HG02610 (cell line): ENCODE measurements around the gene HSFX4.
"Not testable (repeated sequence)": the region's sequence is repeated elsewhere in the genome, so short reads cannot be mapped to it uniquely, and the experiment has no call there.

ENCODE experiments used
- ATAC-seq: cut with Tn5 transposase; IDR thresholded peaks from one replicate; pipeline ENCODE4 v1.9.1; 2021; ENCODE audit warnings: mild to moderate bottlenecking, moderate library complexity; ENCODE audit not compliant: unreplicated experiment

HSFX4 gene

DNA sequence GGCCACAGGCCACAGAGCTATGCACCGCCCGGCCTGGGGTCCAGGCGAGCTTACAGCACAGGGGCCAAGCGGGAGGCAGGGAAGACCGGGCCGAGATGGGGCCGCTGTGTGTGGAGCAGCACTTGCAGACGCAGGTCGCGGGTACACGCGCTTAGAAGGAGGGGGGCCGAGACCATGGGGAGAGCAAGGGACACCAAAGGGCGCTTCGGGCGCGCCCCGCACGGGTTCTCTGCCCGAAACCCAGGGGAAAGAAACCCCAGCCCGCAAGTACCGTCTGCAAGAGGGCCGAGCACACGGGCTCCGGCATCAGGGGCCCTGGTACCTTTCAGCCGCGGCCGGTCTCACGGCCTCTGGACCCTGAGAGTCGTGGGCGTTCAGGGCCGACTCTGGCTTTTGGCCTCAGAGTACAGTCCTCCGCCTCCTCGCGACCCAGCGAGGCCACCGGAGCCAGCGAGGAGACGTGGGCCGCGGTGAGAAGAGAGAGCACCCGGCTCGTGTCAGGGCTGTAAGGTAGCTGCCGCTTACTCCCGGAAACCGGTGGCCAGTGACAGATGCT, 8.6 kb downstream of the HSFX4 start:
- no peak for ATAC-seq

DNA sequence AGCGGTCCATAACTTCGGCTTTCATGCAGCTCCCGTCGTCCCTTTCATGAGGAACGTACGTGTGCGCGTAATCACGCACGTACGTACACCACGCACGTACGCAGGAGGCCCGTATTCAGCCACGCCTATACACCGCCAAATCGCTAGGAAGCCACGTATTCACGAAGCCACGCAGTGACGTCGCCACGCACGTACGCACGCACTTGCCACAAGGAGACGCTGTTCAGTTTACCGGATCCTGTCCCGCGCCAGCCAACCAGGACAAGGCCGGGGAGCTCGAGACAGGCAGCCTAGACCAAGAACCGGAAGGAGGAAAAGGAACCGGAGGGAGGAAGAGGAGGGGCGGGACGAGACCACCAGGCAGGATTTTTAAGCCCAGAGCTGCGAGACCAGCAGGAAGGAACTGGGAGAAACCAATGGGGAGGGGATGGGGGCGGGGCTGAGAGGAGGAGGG, 9.1 kb downstream of the HSFX4 start, which contains the start of gene EOLA2:
Gene EOLA2, minus strand, starts transcription at position 65 of the 454 bp plus-strand sequence. CDS start 4,617 bp downstream, outside the sequence.
- ATAC-seq = peak; percentile 72

DNA sequence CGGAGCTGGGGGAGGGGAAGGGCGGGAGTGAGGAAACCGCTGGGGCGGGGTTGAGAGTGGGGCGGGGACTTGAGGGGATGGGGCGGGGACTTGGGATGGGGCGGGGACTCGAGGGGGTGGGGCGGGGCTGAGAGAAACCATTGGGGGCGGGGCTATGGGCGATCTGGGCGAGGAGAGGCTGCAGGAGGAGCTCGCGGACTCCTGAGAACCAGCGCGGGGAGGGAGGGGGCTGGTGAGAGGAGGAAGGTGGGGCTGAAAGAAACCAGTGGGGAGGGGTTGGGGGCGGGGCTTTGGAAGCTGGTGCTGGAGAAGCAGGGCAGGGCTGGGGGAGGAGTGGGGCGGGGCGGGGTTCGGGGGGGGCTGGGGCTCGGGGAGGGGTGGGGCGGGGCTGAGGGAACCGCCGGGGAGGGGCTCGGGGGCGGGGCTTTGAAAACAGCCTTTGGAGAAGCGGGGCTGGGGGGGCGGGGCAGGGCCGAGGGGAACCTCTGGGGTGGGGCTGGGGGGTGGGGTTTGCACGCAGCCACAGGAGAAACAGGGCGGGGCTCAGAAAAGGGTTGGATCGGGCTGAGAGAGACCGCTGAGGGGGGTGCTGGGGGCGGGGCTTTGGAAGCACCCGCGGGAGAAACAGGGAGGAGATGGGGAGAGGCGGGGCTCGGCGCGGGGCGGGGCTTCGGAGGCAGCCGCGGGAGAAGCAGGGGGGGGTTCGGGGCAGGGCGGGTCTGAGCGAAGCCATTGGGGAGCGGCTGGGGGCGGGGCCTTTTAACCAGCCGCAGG, 9.7 kb downstream of the HSFX4 start:
- ATAC-seq = peak; percentile 7

DNA sequence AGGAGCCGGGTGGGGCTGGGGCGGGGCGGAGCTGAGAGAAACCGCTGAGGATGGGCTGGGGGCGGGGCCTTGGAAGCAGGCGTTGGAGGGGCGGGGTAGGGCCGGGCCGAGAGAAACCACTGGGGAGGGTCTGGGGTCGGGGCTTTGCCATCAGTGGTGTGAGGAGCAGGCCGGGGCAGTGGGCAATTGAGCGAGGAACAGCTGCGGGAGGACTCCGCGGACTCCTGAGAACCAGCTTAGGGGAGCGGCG, 10.2 kb downstream of the HSFX4 start:
- ATAC-seq = peak; percentile 7

DNA sequence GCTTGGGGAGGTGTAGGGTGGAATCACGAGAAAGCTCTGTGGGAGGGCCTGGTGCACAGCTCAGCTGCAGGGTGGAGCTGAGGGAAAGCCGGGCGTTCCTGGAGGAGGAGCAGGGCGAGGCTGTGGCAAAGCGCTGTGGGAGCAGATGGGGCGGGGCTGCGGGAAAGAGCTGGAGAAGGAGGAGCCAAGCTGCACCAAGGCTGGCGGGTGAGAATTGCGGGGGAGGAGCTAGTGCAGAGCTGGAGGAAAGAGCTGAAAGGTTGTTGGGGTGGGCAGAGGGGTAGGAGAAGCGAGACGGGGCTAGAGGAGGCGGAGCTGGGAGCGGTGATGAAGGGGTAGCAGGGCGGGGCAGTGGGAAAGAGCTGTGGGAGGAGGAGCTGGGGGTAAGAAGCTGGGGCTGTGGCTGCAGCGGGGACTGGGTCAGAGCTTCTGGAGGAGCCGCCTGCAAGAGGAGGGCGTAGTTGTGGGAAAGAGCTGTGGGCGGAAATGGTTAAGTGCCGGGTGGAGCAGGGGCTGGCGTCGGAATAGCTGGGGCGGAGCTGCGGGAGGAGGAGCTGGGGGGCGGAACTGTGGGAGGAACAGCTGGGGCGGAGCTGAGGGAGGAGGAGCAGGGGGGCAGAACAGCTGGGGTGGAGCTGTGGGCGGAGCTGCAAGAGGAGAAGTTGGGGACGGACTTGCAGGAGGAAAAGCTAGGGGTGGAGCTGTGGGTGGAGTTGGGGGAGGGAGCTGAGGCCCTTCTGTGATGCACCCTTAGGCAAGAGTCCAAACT, 10.7 kb downstream of the HSFX4 start:
- ATAC-seq = peak; percentile 44

DNA sequence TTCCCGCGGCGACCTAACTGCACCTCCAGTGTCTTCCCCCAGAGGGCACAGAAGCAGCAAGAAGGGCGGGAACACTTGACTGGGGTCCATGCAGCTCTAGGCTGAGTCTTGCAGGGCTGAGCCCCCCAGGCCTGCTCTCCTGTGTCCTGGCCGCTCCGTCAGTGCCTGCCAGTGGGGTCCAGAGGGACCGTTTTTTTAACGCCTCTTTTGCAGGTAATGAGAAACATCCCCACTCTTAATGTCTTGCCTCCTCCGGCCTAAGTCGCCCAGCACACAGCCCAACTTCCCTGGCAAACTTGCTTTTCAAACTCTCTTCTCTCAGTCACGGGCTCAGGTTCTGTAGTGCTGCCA, 11.3 kb downstream of the HSFX4 start:
- not testable (repeated sequence) for ATAC-seq

DNA sequence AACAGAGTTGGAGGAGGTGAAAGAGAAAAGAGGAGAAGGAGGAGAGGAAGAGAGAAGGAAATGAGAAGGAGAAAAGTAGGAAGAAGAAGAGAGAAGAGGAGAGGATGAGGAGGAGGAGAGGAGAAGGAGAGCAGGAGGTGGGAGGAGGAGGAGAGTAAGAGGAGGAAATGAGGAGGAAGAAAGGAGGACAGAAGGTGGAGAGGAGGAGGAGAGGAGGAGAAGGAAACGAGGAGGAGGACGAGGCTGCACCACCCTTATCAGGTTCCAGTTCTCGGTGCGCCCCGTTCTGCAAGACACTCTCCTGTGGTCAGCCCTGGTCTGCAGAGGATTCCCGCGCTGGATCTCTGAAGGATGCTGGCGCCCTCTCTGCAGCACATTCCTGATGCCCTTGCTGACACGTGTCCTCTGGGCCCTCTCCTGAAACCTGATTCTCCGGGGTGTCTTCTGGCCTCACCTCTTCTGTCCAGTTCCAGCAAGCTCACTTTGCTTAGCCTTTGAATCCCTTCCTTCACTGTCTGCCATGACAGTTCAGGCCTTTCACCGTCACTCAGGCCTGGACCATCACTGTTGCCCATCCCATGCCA, 15.8 kb downstream of the HSFX4 start:
- ATAC-seq = not testable (repeated sequence)

DNA sequence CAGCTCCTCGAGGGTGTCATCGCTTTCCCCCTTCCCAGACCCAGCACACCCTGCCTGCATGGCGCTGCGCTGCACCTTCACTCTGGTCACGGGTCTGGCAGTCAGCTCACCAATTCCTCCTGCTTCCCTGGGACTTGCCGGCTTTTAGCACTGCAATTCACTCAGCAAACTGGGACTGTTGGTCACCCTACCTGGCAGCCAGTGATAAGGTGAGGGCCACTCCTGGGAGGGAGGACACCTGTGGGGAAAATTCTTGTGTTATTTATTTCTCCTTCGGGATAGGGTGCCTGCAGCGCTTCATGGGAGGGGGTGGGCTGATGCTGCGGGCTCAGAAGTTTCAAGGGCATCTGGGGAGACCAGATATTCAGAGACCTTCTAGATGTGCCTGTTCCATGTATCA, 16.4 kb downstream of the HSFX4 start:
- not testable (repeated sequence) for ATAC-seq

DNA sequence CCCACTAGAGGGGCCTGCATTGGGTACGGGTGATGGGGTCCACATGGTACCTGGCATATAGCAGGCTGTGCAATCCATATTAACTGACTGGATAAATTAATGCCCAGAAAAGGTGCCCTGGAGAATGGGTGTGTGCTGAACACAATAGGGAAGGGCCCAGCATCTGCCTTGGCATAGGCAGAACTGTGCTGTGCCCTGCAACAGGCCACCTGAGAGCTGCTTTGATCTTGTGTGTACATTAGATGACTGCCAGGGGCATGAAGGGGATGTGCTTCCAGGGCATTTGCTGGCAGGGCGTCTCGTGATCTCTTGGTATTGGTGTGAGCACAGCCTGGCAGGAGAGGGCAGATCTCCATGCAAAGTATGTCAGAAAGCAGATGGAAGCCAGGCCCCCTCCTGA, 17.6 kb downstream of the HSFX4 start:
- ATAC-seq = not testable (repeated sequence)

DNA sequence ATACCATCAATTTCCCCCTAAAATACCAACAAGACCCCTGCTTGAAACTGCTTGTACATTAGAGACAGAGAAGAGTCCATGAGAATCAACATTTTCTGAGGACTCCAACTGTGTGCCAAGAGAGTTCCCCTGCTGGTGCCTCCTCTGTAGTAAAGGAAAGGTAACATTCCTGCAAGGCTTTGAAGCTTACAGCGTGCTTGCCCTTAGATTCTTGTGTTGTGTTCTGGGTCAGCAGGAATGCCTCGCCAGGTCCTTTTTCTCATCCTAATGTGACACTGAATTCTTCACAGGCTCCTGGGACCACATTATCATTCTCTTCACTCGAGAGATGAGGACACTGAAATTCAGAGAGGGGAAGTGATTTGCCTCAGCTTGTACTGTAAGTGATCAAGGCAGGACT, 18.6 kb downstream of the HSFX4 start:
- no peak for ATAC-seq

DNA sequence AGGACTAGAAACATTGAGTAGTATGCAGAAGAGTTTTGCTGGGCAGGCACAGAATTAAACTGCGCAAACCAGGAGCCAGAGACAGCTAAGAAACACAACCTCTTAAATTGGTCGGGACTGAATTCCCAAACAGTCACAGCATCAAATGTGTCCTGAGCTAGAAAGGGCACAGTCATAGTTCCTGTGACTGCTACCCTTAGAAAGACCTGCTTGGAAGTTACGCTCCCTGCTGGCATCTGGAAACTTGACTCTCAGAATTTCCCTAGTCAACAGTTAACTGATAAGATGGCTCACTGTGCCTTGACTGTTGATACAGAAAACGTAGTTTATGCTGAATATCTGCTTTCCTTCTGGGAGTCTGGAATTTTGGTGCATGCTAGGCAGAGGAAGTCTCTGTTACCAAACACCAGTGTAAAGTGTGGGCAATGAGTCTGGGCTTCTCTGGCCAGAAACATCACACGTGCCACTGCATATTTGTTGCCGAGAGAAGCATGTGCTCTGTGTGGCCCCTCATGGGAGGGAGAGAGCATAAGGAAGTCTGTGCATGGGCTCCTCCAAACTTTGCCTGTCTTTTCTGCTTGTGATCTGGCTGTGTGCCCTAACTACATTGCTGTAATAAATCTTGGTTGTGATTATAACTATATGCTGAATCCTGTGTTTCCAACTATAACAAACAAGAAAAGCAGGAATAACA, 20.5 kb downstream of the HSFX4 start:
- no peak for ATAC-seq

DNA sequence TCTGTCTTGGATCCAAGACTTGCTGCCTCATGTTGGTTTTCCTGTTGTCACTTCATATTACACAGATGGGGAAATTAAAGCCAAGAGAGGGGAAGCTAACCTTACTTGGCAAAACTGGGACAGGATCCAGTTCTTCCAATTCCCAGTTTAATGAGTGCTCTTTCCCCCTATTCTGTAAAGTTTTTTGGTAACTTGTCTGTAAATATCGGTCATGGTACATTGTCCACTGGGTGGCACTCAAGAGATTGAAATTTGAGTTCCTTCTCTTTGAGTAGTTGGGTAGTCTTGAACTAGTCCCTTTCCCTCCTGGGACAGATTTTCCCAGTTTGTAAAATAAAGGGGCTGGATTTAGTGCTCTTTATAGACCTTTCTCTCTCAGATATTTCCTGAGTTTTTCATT, 21.3 kb downstream of the HSFX4 start:
- ATAC-seq = no peak

DNA sequence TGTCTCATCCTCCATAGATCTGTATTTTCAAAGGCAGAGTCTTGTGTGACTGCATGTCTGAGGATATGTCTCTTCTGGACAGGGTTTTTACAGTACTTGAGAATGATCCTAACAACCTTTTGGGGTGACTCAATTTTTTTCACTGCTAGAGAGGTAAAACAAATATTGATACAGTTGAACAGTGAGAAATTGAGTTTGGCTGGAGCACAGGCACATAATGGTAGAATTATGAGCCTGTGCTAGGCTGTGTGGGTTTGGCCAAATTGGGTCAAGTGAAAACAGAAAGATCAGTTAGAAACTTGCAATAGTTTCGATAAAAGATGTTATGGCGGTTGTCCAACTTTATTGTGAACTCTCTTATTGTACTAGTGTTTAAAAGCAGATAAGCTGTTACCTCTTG, 32.2 kb downstream of the HSFX4 start:
- no peak for ATAC-seq

DNA sequence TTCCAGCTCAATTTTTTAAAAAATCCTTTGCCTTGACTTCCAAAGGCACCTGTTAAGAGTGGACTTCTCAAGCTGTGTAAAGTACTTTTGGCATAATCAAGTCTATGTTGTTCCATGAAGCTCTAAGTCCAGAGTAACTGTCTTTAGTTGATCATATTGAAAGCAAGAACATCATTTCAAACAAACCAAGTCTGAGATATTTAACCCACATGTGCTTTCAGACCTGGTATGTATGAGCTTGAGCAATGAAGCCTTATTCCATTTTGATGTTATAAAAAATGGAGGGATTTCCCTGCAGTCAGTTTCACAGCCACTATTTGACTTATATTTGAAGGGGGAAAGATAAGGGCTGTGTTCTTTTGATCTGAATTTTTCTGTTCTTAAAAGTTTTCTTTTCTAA, 32.6 kb downstream of the HSFX4 start:
- ATAC-seq = no peak

DNA sequence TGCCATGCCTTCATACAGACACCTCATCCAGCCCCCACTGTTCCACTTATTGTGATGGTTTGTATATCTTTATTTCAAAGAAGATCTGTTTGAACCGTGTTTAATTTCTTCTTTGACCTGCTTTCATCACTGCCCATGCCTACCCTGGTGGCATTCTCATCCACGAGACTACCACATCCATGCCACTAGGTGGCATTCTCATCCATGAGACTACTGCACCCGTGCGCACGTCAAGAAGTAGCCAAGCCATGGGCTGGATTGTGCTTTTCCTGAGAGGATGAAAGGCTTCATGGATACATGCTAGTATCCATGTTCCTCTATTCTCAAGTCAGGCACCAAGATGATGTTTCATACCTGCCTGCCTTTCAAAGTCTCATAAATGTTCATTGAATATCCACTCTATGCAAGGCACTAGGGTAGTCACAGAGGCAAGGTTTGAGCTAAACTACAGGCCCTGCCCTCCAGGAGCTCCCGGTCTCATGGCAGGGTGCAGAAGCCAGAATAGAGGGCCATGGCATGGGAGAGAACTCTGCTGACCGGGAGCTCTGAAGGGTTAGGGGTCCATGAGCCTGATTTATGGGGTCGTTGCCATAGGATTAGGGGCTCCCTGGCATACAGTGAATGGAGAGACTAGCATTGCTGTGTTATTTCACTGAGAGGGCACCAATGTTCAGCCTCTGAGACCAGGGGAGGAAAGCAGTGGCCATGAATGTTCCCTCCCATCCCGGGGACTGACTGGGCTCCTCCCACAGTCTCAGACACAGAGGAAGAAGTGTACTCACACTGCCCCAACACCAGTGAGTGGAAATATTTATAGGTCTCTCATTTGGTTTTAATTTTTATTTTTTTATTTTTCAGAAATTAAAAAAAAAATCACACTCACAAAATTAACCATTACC, 33.7 kb downstream of the HSFX4 start:
- peak; percentile 51 for ATAC-seq

DNA sequence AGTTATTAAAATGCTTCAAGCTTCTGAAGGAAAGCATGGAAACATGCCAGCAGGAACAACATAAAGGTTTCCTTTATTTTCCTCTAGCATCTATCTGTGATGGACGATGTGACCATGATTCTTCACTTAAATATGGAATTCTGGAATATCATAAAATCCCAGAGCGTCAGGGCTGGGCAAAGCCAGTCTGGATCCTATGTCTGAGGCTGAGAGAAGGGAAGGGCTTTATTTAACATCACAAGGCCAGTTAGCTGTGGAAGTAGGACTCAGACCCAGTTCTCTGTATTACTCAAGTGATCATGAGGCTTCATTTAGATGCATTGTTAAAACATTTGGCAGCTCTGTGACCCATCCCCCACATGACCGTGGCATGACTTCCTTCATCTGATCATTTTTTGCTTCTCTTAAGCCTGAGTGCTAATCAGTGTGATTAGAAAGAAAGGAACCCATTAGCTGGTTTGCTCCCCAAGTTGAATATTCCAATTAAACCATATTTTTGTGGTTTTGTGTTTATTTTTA, 49.8 kb downstream of the HSFX4 start:
- no peak for ATAC-seq
